GM18861 (cell line): ENCODE measurements around the gene RPTOR.

Experiments used
- ATAC-seq: cut with Tn5 transposase; IDR thresholded peaks from one replicate; pipeline ENCODE4 v1.9.1; 2021; ENCODE audit not compliant: unreplicated experiment

The RPTOR gene

DNA sequence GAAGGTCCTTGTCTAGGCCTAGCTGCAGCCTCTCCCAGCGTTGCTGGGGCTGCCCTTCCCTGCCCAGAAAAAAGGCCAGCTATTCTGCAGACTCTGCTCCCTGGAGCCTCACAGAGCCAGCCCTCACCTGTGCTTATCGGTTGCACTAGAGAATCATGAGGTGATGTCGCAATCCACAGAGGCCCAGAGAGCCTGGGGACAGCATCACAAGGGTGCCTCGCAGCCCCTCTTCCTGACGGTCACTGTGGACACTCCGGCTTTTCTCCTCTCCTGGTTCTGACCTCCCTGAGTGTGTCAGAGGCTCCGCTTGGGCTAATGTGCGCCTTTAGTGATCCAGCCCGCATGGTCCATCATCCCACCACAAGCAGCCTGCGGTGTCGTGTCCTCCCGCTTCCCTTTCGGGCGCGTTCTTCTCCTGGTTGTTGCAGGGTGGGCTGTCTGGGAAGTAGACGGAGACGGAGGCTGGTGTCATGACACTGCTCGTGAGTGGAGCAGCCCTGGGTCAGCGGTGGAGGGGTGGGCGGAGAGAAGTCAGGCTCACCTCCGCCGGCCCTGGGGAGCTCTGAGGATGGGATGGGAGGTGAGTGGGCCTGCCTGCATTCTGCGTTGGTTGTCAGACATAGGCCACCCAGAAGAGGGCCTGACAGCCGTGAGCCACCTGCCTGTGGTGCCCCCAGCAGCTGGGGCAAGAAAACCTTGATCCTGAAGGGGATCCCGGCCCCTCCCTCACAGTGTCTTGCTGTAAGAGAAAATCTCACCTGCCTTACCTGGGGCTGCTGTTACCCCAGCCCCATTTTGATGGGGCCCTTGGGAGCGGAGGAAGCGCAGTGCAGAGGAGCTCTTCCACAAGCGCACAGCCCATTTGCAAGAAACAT, 281.1 kb downstream of the RPTOR start:
- ATAC-seq = no peak

DNA sequence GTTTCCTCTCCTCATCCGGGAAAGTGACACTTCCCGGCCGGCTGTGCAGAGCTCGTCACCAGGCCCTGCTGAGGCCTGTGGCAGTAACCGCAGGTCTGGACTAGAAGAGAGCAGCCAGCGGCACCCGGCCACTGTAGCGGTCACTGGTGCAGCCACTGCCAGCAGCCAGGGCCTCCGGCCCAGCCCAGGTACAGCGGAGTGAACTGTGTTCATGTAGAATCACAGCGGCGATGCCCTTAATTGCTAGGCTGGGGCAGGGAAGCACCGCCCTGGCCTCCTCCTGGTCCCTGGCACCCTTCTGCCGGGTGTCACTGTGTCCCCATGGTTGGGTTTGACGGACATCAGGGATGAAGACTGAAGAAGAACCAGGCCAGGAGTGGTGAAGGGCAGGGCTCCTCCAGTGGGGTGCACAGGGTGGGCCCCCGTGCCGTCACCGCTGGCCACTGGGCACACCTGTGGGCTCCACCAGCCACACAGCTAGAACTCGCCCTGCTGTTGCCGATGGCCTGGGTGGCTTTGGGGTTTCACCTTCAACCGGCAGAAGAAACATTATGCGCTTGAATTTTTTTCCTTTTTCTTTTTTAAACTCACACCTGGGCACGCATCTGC, 281.8 kb downstream of the RPTOR start:
- ATAC-seq = no peak

DNA sequence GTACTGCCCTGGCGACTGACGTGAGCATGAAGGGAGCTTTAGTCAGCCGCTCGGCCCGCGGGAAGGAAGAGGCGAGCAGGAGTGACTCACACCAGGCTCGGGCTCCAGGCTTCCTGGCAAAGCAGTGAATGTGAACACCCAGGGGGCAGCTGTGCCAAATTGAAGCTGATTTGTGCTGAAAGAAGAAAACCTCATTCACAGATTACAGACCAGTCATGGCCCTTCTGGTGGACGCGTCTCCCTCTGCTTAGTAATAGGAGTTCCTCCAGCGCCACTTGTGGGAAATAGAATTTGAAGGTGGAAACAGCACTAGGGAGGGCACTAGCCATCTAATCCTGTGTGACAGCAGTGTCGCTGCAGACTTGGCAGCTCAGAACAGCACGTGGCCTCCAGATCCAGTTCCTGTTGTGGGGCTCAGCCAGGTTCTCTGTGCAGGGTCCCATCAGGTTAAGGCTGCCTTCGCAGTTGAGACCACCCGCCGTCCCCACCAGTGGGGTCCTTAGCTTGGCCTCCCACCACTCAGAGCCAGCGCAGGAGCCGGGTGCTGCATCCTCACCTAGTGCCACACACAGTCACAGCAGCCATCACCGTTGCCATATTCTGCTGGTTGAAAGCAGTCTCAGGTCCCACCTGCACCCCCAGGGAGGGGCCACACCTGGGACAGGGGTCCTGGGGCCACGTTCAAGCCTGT, 282.5 kb downstream of the RPTOR start:
- ATAC-seq = no peak

DNA sequence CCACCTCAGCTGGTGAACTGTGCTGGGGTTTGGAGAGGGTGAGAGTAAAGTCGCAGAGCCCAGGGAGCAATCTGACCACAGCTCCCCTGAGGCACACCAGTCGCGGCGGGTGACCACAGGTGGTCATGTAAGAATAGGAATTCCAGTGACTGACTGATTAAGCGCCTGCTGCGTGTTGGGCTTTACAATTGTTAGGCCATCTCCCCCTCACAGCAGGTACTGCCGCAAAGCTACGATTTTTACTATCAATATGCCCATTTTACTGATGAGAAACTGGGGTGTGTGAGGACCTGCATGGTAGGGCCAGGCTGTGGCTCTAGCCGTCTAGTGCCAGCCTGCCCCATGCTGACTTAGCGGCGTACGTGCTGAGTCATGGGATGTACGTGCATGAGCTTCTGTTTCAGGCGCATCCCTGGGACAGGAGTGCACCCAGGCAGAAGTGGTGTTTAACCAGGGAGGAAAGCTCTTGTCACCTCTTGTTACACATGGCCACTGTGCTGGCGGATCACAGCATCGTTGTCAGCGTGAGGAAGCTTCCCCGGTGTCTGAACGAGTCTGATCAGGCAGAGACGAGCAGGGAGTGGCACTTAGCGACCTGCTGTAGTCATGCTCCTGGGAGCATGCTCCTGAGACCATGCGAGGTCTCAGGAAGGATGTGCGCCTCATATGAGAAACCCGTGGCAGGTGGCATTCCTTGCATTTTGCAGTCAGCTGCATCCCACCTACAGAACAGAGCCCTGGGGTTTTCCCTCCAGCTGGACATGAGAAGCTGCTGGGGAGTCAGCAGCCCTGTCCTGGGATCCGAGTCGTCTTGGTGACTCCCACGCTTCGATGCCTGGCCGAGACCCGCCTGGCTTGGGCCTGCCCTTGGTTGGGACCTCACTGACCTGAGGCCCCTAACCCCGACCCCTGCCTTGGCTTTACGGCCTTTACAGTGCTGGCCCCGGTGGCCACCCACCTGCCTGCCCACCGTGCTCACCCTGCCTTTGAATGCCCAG, 283.3 kb downstream of the RPTOR start:
- no peak for ATAC-seq

DNA sequence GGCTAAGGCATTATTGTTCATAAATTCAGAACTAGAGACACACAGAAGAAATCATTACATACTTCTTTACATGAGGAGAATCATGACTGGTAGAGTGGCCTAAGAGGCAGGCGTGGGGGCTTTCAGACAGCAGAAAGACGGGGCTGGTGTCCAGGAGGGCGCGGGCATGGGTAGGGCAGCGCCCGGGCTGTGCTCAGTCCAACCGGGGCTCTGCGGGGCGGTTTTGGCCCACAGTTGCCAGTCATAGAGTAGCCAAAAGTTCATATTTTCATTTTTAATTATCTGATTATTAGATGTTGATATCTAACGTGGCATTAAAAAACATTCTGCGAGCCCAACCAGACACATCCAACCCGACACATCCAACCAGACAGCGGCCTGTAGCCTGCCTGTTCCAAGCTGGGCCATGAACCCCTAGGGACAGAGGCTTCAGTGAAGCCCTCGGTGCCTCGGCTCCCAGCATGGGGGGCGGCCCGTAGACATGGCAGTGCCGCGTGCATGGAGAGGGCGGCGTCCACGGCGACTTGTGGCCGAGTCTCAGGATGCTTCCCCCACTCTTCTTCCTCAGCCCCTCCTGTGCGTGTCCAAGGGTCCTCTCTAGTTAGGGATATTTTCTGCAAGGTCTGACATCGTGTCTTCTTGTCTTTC, 284.7 kb downstream of the RPTOR start:
- no peak for ATAC-seq

DNA sequence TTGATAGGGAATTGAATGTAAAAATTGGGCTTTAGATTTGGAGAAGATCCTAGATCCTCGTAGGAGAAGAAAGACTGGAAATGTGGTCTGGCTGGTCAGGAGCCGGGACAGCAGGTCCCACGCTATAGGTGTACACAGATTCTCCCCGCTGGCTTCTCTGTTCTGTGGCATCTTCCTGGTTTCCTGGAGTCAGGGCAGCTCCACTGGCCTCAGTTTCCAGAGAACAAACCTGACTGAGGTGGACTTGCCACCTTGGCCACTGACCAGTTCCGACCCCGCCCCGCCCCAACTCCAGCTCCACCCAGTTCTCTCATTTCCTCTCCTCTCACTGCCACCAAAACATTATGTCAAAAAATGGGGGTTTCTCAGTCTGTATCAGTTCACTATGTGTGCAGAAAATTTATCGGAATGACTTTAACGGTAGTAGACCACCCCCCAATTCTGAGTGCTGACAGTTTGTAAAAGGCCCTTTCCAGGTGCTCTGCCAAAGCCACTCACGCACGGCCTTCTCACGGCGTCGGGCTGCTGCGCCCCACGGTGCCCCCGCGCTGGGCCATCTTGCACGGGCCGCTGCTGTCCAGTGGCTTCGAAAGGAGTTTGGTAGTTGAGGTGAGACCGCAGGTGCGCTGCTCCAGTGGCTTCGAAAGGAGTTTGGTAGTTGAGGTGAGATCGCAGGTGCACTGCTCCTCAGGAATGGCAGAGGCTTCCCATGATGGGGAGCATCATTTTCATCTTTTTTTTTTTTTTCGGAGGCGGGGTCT, 285.6 kb downstream of the RPTOR start:
- no peak for ATAC-seq

DNA sequence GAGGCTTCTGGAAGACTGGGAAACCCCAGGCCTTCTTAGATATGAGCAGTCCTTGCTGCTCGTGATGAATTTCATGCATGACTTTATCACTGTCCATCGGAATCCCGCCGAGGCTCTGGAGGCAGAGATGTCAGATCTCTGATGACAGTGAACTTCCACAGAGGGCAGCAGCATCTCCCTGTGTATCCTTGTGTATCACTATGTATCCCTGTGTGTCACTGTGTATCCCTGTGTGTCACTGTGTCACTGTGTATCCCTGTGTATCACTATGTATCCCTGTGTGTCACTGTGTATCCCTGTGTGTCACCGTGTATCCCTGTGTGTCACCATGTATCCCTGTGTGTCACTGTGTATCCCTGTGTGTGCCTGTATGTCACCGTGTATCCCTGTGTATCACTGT, 286.9 kb downstream of the RPTOR start:
- ATAC-seq = no peak

DNA sequence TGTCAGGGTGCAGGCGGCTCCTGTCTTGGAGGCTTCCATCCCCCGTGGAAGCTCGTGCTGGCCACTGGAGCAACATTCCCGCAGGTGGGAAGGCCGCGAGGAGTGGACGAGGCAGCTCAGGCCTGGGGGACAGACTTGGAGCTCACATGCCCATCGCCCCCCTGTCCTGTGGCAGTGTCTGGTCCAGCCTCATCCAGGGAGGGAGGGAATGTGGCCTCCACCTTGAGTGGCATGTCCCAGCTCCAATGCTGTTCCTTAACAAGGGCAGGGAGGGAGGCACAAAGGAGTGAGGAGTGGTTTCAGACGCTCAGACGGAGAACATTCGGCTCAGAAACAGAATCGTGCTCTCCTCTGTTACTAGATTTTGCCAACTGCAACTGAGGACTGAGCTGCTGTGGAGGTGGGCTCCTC, 287.6 kb downstream of the RPTOR start:
- no peak for ATAC-seq

DNA sequence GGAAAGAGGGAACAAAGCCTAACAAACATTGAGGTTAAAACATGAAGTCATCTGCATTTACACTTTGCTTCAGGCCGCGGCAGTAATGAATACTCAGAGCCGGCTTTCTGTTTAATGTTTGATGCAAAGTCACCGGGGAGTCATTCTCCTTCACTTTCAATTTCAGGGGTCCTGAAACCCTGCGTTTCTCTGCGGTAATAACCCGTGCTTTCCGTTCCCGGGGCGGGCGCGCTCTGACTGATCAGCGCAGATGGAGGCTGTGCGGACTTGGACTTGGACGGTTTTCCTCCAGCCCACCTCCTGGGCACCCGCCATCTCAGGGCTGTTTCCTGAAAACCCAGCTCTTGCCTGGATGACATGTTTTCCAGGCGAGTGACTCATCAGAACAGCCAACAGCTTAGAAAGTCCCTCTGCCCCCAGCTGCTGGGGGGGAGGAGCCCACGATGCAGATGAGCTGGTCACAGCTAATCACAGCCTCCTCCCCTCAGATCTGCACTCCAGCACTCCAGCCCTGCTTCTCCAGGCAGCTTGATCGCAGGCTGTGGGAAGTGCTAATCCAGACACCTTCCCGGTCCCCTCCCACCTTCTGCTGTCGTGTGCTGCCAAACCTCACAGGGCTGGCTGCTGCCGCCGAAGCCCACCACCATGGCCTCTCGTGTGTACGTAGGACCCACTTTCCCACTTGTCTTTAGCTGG, 288.4 kb downstream of the RPTOR start:
- peak; percentile 67 for ATAC-seq

DNA sequence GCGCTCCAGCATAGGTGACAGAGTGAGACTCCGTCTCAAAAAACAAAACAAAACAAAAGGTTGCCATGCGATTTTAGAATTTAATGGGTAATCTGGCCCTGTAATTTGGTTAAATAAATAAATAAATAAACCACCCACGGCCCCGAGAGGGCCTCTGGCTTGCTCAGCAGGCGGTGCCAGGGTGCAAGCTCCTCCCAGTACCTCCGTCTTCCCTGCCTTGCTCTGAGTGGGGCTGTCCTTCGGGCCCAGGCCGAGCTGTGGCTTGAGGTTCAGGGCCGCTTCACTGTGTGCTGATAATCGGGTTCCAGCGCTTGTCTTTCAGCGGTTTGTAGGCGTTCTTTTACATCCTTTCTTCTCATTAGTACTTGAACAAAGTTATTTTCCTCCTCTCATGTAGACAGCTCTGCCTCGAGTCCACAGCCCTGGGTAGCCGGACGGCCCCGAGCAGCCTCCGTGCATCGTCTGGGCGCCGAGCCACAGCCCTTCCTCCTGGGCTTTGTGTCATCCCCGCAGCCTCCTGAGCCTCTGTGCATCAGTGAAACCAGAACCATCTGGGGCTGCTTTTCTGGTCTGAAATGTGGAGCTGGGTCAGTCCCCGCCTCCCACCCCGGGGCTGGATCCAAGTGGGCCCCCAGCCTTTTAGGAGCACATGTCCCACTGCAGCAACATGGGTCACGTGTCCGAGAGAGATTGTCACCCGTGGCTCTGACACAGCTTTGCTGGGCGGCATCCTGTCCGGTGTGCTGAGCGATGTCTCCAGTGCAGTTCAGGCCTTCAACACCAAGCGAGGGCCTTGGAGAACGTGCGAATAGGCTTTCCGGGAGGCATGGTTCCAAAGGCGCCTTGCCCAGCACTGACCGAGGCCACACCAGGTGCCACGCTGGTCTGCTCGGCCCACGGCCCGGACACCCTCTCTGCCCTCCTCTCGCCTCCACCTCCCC, 289.6 kb downstream of the RPTOR start:
- ATAC-seq = no peak

DNA sequence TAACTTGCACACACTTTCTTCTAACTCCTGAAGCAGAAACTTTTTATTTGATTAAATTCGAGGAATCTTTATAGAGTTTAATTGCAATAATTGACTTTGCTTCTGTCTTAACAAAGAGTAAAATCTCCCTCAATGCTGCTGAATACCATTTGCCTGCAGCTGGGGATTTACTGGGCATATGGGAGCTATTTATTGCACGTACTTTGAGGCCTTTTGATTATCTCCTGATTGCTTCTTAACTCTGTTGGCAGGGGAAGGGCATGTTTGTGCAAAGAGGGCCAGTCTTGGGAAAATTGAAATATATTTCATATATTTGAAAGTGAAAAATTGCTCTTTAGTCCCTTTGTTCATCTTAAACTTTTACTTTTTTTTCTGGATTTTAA, 290.2 kb downstream of the RPTOR start:
- no peak for ATAC-seq

DNA sequence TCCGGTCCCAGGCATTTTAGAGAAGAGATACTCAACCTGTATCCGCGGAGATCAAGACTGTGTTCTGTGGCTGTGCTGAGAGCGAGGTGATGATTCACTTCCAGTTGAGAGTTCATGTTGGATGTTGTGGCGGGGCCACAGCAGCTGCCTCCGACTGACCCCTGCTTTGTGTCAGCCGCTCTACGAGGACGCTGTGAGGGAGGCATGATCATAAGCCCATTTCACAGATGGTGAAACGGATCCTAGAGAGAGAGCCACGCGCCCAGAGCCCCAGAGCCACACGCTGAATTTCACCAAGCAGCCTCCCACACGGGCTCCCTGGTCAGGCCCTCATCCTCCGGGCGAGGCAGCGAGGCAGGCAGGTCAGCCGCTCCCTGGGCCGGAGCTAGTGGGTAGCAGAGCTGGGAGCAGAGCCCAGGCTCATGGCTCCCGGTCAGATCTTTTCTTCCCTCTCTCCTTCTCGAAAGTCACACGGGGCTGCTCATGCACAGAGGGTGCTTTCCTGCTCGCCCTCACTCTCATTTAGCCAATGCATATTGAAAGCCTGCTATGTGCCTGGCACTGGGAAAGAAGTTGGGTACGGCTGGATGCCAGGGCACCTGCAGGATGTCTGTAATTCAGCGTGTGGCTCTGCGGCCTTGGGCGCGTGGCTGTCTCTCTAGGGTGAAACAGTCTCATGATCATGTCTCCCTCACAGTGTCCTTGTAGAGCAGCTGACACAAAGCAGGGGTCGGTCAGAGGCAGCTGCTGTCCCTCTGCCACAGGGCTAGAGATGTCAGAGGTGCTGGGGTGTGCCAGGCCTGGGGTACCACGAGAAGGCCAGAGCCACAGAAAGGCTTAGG, 291.4 kb downstream of the RPTOR start:
- ATAC-seq = no peak

DNA sequence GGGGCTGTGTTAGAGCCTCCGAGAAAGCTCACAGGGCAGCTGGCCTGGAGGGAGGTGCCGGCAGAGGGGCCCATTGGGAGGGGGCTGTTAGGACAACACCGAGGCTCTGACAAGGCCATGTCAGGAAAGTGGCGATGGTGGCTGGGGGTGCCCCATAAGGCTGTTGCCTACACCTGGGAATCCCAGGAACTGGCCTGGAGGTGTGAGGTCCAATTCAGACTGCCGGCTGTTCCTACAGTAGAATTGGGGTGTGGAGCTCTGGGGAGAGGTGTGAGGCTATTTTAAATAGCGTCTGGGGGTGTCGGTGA, 292.0 kb downstream of the RPTOR start:
- ATAC-seq = no peak

DNA sequence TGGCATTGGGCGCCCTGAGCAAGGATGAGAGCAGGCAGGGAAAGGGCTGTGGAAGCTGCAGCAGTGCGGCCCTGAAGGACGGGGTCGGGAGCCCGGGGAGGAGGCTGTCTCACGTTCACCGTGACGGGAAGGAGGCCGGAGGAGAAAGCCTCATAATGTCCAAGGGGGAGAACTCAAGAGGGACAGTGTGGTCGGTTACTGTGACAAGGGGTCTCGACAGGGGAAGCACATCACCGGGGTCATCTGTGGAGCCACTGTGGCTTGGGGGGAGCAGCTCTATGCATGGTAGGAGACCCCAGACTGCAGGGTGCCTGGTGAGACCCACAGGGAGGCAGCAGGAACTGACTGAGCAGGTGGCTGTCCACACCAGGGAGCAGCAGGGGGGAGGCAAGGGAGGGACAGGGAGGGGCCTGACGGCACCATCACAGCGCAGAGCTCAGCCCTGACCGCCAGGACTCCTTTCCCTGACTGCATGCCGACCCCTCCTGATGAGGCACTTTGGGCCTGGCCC, 292.4 kb downstream of the RPTOR start:
- ATAC-seq = no peak

DNA sequence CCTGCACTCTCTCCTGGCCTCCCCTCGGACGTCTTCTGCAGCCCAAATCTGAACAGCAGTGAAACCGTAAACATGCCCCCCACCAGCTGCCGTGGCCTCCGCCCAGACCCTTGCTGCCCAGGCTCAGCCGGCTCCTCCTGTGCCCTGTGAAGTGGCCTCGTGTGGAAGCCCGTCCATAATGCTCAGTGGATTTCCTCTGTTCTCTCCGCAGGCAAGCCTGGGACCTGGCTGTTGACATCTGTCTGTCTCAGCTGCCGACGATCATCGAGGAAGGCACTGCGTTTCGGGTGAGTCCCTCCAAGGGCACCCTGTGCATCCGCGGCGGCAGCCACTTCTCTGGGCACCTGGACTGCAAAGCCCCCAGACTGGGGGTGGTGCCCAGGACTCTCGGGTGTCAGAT, 293.1 kb downstream of the RPTOR start:
- no peak for ATAC-seq

DNA sequence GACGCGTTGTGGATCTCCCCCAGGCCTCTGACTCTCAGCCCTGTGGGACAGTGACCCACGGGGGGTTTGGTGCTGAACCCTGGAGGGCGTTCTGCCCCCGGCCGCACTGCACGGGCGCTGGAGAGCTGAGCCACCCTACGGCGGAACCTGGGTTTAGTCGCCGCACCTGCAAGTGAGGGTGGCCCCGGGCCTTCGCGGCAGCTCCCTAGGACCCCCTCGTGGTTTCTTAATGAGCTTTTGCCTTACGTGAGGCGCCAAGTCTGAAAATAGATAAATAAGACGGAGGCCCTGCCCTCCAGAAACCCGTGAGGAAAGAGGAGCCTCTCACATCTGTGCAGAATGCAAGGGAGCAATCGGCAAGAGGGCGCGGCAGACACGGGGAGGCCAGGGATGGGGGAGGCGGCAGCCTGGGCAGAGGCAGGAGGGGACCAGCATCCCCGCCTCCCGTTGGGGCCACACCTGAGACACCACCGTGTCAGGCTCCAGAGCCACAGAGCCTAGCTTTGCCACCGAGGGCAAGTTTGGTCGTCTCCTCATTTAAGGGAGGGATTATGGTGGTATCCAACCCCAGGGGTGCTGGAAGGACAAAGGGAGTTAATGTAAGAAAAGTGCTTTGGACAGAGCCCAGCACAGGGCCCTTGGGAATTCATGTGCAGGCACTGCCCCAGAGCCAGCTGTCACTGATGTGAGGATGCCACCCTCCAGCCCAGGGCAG, 293.8 kb downstream of the RPTOR start:
- no peak for ATAC-seq

DNA sequence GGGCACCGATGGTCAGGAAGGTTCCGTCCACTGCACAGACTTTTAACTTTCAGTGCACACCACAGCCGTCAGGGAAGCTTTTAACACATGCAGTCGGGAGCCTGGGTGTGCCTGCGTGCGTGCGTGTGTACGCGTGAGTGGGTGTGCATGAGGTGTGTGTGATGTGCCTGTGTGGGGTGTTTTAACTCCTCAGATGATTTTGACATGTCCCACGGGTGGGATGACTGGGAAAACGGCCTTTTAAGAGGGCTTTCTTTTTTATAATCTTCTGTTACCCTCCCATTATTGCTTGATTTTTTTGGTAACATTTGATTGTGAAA, 294.3 kb downstream of the RPTOR start:
- no peak for ATAC-seq
